HEK293T (cell line): ENCODE results near the gene ARHGAP22.

ENCODE experiments used
- CTCF ChIA-PET: fragments of 350-600 bp; formaldehyde crosslinking; extraction: SDS; loops from one replicate; lab custom pipeline; 2021; ENCODE audit warnings: antibody characterized with exemption, inconsistent platforms; lab: Yijun Ruan, JAX
- POLR2A ChIA-PET: fragments of 350-600 bp; formaldehyde crosslinking; extraction: SDS; loops from one replicate; lab custom pipeline; 2020; ENCODE audit warnings: antibody characterized with exemption, inconsistent platforms; lab: Yijun Ruan, JAX
- DNase-seq: peaks from one replicate; pipeline ENCODE4 v3.0.0; 2012; ENCODE audit warnings: mixed read lengths; ENCODE audit errors: extremely low spot score
- ARNT ChIP-seq: fragments of 450-650 bp; IDR thresholded peaks from 2 replicates; pipeline ENCODE4 v1.6.1; 2017; ENCODE audit warnings: mild to moderate bottlenecking
- BHLHE40 ChIP-seq: fragments of 450-650 bp; IDR thresholded peaks from 2 replicates; pipeline ENCODE4 v1.6.1; 2016; ENCODE audit warnings: mild to moderate bottlenecking, moderate library complexity, borderline replicate concordance
- CTBP1 ChIP-seq: fragments of 450-650 bp; IDR thresholded peaks from 2 replicates; pipeline ENCODE4 v1.6.1; 2016; ENCODE audit warnings: borderline replicate concordance
- ELF4 ChIP-seq: fragments of 450-650 bp; IDR thresholded peaks from 2 replicates; pipeline ENCODE4 v1.6.1; 2017; ENCODE audit warnings: antibody characterized with exemption
- FOXA1 ChIP-seq: fragments of 450-650 bp; IDR thresholded peaks from 2 replicates; pipeline ENCODE4 v1.6.1; 2016; ENCODE audit warnings: mild to moderate bottlenecking
- FOXK2 ChIP-seq: fragments of 450-650 bp; IDR thresholded peaks from 2 replicates; pipeline ENCODE4 v1.6.1; 2016; ENCODE audit warnings: mild to moderate bottlenecking
- FOXM1 ChIP-seq: fragments of 450-650 bp; IDR thresholded peaks from 2 replicates; pipeline ENCODE4 v1.6.1; 2017; ENCODE audit warnings: mild to moderate bottlenecking, borderline replicate concordance
- HDGF ChIP-seq: fragments of 450-650 bp; IDR thresholded peaks from 2 replicates; pipeline ENCODE4 v1.6.1; 2017; ENCODE audit warnings: antibody characterized with exemption, borderline replicate concordance
- L3MBTL2 ChIP-seq: fragments of 450-650 bp; conservative IDR thresholded peaks from 2 replicates; pipeline ENCODE4 v1.6.1; 2016; ENCODE audit warnings: mild to moderate bottlenecking
- LEF1 ChIP-seq: fragments of 450-650 bp; IDR thresholded peaks from 2 replicates; pipeline ENCODE4 v1.6.1; 2017; ENCODE audit warnings: mild to moderate bottlenecking, borderline replicate concordance
- NFRKB ChIP-seq: fragments of 450-650 bp; IDR thresholded peaks from 2 replicates; pipeline ENCODE4 v1.6.1; 2016; ENCODE audit warnings: mild to moderate bottlenecking, moderate library complexity
- SP1 ChIP-seq: fragments of 450-650 bp; IDR thresholded peaks from 2 replicates; pipeline ENCODE4 v1.6.1; 2017
- SUZ12 ChIP-seq: fragments of 450-650 bp; IDR thresholded peaks from 2 replicates; pipeline ENCODE4 v1.6.1; 2016; ENCODE audit warnings: mild to moderate bottlenecking
- TARDBP ChIP-seq: fragments of 450-650 bp; IDR thresholded peaks from 2 replicates; pipeline ENCODE4 v1.6.1; 2016
- ZNF384 ChIP-seq: fragments of 450-650 bp; IDR thresholded peaks from 2 replicates; pipeline ENCODE4 v1.6.1; 2016
- TF ChIP-seq, protein P1 (sequence below): fragments of 450-650 bp; IDR thresholded peaks from 2 replicates; pipeline ENCODE4 v1.6.1; 2016

ARHGAP22 gene

GRCh38 chr10:48613016-48613415, 8.1 kb upstream of the ARHGAP22 start:
- POLR2A ChIA-PET, result no interaction called here
- DNase-seq, result no peak
- TF ChIP-seq LEF1 (no peak), ELF4 (no peak), NFRKB (no peak), CTBP1 (no peak), FOXK2 (no peak), SP1 (no peak), HDGF (no peak), ARNT (no peak), SUZ12 (no peak), FOXM1 (no peak)
- CTCF ChIA-PET, result no interaction called here

- TF ChIP-seq CTBP1, result no peak
- no peak for TF ChIP-seq ARNT
- TF ChIP-seq, protein P1, sequence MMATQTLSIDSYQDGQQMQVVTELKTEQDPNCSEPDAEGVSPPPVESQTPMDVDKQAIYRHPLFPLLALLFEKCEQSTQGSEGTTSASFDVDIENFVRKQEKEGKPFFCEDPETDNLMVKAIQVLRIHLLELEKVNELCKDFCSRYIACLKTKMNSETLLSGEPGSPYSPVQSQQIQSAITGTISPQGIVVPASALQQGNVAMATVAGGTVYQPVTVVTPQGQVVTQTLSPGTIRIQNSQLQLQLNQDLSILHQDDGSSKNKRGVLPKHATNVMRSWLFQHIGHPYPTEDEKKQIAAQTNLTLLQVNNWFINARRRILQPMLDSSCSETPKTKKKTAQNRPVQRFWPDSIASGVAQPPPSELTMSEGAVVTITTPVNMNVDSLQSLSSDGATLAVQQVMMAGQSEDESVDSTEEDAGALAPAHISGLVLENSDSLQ, result no peak
- no peak for TF ChIP-seq FOXK2
- no peak for TF ChIP-seq FOXM1
- TF ChIP-seq L3MBTL2, result no peak
- no peak for TF ChIP-seq ELF4
- TF ChIP-seq BHLHE40, result no peak
- no peak for TF ChIP-seq LEF1
- no peak for TF ChIP-seq SP1
- no peak for TF ChIP-seq ZNF384
- no peak for TF ChIP-seq SUZ12
- POLR2A ChIA-PET, result no interaction called here
- DNase-seq, result no peak
- CTCF ChIA-PET, result no interaction called here
Measured at GRCh38 chr10:48612236-48612943, 7.5 kb upstream of the ARHGAP22 start.

DNA sequence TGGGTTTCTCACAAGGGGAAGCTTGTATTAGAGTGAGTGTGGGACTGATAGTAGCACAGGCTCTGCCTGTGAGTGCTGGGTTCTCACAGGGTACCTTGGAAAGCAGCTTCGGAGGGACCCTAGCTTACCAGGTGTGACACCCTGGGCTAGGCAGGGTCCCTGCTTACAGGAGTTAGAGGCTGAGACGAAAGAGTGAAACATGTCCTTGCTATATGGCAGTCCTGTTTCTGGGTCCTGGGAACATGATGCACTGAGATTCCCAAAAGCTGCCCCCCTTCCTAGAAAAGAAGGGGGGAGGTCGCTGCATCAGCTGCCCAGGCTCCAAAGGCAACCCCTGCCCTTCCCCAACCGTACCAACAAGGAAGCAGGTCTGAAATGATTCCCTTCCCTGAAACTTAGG, 6.3 kb upstream of the ARHGAP22 start:
- no peak for TF ChIP-seq ZNF384
- TF ChIP-seq NFRKB, result no peak
- TF ChIP-seq L3MBTL2, result no peak
- no peak for TF ChIP-seq LEF1
- no peak for TF ChIP-seq SP1
- TF ChIP-seq HDGF, result no peak
- TF ChIP-seq ELF4, result no peak
- TF ChIP-seq ARNT, result no peak
- no peak for TF ChIP-seq SUZ12
- no peak for TF ChIP-seq TARDBP
- no peak for TF ChIP-seq BHLHE40
- no peak for TF ChIP-seq FOXA1
- TF ChIP-seq, protein P1, result no peak
- TF ChIP-seq CTBP1, result no peak
- no peak for TF ChIP-seq FOXM1
- TF ChIP-seq FOXK2, result no peak
- ChIA-PET CTCF (interaction anchor here (0.7 kb wide), 2 partner anchors 45 to 248 kb away, joined by 3 to 5 read pairs; no protein-coding TSS in a partner anchor), POLR2A (no interaction called here)
- no peak for DNase-seq

DNA sequence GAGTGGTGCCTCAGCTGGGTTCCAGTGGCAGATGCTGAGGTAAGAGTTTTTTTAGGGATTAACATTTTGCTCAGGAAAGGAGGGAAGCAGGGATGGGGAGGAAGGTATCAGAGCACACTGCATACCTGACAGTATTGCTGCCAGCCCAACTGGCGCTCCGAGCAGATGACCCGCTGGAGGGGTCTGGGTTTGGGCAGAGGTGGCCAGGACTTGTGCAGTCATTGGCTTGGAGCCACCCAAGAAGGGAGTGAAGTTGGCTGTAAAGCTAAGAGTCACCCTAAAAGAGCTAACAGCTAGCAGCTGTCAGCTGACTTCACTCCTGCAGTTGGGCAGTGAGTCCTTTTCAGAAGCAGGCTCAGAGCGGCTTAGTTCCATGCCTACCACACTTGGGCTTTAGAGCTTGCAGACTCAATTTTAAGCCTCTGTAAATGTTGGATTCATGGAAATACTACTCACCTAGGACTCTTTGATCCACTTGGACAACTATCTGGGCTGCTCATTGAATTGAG, 5.8 kb upstream of the ARHGAP22 start:
- CTCF ChIA-PET, result interaction anchor here (0.7 kb wide), 2 partner anchors 45 to 248 kb away, joined by 3 to 5 read pairs; no protein-coding TSS in a partner anchor
- POLR2A ChIA-PET, result no interaction called here
- no peak for TF ChIP-seq SUZ12
- TF ChIP-seq LEF1, result no peak
- DNase-seq, result no peak

DNA sequence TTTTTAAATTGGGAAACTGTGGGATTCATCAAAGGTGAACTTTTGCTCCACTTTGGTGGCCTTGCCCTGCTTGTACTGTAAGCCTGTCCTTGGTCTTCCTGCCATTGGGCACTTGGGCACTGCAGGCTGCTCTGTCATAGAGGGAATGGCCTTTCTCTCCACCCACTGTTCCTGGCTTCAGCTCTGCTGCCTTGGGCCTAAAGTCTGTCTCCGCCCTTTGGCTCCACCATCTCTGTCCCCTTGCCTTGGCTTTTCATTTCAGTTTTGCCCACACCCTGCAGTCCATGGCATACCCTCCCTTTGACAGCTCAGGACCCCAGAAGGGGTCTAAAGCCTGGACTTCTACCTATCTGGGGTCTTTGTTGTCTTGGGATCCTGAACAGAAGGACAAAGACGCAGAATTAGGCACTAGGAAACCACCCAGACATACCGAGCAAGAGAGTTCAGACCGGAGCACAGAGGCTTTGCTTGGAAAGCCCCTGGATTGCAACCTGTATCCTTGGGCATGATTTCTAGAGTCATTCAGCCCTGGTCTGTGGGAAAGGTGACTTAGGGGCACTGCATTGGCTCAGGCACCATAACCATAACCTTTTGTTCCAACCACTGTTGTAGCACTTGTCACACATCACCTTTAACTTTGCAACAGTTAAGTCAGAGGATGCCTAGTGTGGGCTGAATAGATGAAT, 5.2 kb upstream of the ARHGAP22 start:
- ChIA-PET CTCF (interaction anchor here (1.6 kb wide), 1 partner anchor 46 kb away, joined by 6 read pairs; no protein-coding TSS in a partner anchor), POLR2A (no interaction called here)
- no peak for DNase-seq

More for the DNA sequence above, 5.2 kb upstream of the ARHGAP22 start:
- TF ChIP-seq TARDBP (no peak), FOXA1 (no peak), CTBP1 (no peak), NFRKB (no peak), FOXK2 (no peak), BHLHE40 (no peak), L3MBTL2 (no peak), ELF4 (no peak), FOXM1 (no peak), ARNT (no peak), HDGF (no peak)
- TF ChIP-seq, protein P1, result no peak
